ENCODE measurements around the gene L2HGDH.

DNA sequence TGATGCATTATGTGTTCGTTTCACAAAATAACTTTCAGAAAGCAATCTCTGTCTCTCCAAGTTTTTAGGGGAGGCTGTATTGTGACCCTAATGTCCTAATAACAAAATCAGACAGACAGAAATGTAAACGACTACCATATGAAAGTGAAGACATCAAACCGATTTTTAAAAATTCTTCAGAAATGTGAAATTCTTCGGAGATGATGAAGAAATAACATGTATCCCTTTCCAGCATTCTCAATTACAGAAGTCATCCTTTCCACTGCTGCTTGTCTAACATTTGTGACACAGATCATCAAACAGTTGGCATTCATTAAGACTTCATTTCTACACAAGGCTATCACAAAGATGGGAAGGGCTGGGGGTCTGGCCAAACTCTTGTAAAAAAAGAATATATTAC, 41.1 kb upstream of the L2HGDH start:
- TF ChIP-seq SPI1 (IDR thresholded peaks at IDR 0.05; ENCODE audit: borderline replicate concordance, low read depth) (no peak), POLR2AphosphoS5 (IDR thresholded peaks at IDR 0.05; ENCODE audit: low read depth) (no peak), GABPA (IDR thresholded peaks at IDR 0.05; ENCODE audit: low read depth) (no peak)
- TF ChIP-seq, protein P1, sequence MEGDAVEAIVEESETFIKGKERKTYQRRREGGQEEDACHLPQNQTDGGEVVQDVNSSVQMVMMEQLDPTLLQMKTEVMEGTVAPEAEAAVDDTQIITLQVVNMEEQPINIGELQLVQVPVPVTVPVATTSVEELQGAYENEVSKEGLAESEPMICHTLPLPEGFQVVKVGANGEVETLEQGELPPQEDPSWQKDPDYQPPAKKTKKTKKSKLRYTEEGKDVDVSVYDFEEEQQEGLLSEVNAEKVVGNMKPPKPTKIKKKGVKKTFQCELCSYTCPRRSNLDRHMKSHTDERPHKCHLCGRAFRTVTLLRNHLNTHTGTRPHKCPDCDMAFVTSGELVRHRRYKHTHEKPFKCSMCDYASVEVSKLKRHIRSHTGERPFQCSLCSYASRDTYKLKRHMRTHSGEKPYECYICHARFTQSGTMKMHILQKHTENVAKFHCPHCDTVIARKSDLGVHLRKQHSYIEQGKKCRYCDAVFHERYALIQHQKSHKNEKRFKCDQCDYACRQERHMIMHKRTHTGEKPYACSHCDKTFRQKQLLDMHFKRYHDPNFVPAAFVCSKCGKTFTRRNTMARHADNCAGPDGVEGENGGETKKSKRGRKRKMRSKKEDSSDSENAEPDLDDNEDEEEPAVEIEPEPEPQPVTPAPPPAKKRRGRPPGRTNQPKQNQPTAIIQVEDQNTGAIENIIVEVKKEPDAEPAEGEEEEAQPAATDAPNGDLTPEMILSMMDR (IDR thresholded peaks at IDR 0.05; ENCODE audit: insufficient read depth, low read length): no peak
- TF ChIP-seq, protein P2, sequence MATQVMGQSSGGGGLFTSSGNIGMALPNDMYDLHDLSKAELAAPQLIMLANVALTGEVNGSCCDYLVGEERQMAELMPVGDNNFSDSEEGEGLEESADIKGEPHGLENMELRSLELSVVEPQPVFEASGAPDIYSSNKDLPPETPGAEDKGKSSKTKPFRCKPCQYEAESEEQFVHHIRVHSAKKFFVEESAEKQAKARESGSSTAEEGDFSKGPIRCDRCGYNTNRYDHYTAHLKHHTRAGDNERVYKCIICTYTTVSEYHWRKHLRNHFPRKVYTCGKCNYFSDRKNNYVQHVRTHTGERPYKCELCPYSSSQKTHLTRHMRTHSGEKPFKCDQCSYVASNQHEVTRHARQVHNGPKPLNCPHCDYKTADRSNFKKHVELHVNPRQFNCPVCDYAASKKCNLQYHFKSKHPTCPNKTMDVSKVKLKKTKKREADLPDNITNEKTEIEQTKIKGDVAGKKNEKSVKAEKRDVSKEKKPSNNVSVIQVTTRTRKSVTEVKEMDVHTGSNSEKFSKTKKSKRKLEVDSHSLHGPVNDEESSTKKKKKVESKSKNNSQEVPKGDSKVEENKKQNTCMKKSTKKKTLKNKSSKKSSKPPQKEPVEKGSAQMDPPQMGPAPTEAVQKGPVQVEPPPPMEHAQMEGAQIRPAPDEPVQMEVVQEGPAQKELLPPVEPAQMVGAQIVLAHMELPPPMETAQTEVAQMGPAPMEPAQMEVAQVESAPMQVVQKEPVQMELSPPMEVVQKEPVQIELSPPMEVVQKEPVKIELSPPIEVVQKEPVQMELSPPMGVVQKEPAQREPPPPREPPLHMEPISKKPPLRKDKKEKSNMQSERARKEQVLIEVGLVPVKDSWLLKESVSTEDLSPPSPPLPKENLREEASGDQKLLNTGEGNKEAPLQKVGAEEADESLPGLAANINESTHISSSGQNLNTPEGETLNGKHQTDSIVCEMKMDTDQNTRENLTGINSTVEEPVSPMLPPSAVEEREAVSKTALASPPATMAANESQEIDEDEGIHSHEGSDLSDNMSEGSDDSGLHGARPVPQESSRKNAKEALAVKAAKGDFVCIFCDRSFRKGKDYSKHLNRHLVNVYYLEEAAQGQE (IDR thresholded peaks at IDR 0.05; ENCODE audit: insufficient replicate concordance, low read depth): no peak
